HepG2 (cell line): ENCODE results near the gene RASSF4. TPM values are rescaled to one million over a fixed set of nuclear protein-coding genes. Genes with fewer than 3 reads are reported as not detected.

ENCODE experiments used
- CENPT ChIP-seq: sonication (generic); formaldehyde crosslinking; IDR thresholded peaks from 2 replicates; pipeline ENCODE4 v1.8.0; 2022; ENCODE audit warnings: low read depth, mild to moderate bottlenecking, moderate library complexity, missing genetic modification reagents
- GABPA ChIP-seq, 2 experiments: IDR thresholded peaks; 2 replicates each; pipeline ENCODE4 v1.6.1; 2011 to 2016; ENCODE audit warnings: low read depth in 2 of 2, low read length in 1 of 2, missing biosample characterization in 1 of 2, missing genetic modification characterization in 1 of 2
- GFI1 ChIP-seq: sonication (generic); formaldehyde crosslinking; IDR thresholded peaks from 2 replicates; pipeline ENCODE4 v1.5.0; 2020; ENCODE audit warnings: missing genetic modification reagents, mild to moderate bottlenecking, borderline replicate concordance
- MXD4 ChIP-seq: IDR thresholded peaks from 2 replicates; pipeline ENCODE4 v1.6.1; 2016; ENCODE audit warnings: mild to moderate bottlenecking, missing biosample characterization, missing genetic modification reagents
- NFE2L1 ChIP-seq: sonication (generic); formaldehyde crosslinking; IDR thresholded peaks from 2 replicates; pipeline ENCODE4 v1.4.0; 2020; ENCODE audit warnings: missing genetic modification reagents, mild to moderate bottlenecking, borderline replicate concordance
- NFYC ChIP-seq: IDR thresholded peaks from 2 replicates; pipeline ENCODE4 v1.6.1; 2016; ENCODE audit warnings: missing genetic modification reagents, missing compliant biosample characterization
- RFX1 ChIP-seq: fragments of 450-650 bp; IDR thresholded peaks from 2 replicates; pipeline ENCODE4 v1.6.1; 2017
- RFX3 ChIP-seq: IDR thresholded peaks from 2 replicates; pipeline ENCODE4 v1.6.1; 2016; ENCODE audit warnings: missing biosample characterization, missing genetic modification reagents
- SKI ChIP-seq: fragments of 450-650 bp; IDR thresholded peaks from one replicate; pipeline ENCODE4 v1.6.1; 2018; ENCODE audit warnings: mild to moderate bottlenecking; ENCODE audit not compliant: partially characterized antibody
- TMF1 ChIP-seq: sonication (generic); formaldehyde crosslinking; IDR thresholded peaks from 2 replicates; pipeline ENCODE4 v1.8.1; 2022; ENCODE audit warnings: low read depth, missing genetic modification reagents
- TSC22D2 ChIP-seq: sonication (generic); formaldehyde crosslinking; IDR thresholded peaks from 2 replicates; pipeline ENCODE4 v1.5.1; 2020; ENCODE audit warnings: missing genetic modification reagents, mild to moderate bottlenecking, borderline replicate concordance
- U2AF2 ChIP-seq: fragments of 200-400 bp; formaldehyde crosslinking; IDR thresholded peaks from 2 replicates; pipeline ENCODE4 v1.6.1; 2017; ENCODE audit warnings: low read depth, mild to moderate bottlenecking, low read length
- ZBTB25 ChIP-seq: IDR thresholded peaks from 2 replicates; pipeline ENCODE4 v1.6.1; 2018; ENCODE audit warnings: missing genetic modification reagents
- ZBTB46 ChIP-seq: sonication (generic); formaldehyde crosslinking; IDR thresholded peaks from 2 replicates; pipeline ENCODE4 v1.4.0; 2020; ENCODE audit warnings: mild to moderate bottlenecking, missing genetic modification reagents, borderline replicate concordance
- ZNF235 ChIP-seq: sonication (generic); formaldehyde crosslinking; IDR thresholded peaks from 2 replicates; pipeline ENCODE4 v1.8.1; 2023; ENCODE audit warnings: mild to moderate bottlenecking, missing genetic modification reagents, borderline replicate concordance
- ZNF260 ChIP-seq: sonication (generic); formaldehyde crosslinking; IDR thresholded peaks from 2 replicates; pipeline ENCODE4 v1.4.0; 2020; ENCODE audit warnings: missing genetic modification reagents, low read depth, mild to moderate bottlenecking, borderline replicate concordance
- ZNF414 ChIP-seq: sonication (generic); formaldehyde crosslinking; IDR thresholded peaks from 2 replicates; pipeline ENCODE4 v1.5.0; 2020; ENCODE audit warnings: missing genetic modification reagents
- ZNF451 ChIP-seq: sonication (generic); formaldehyde crosslinking; IDR thresholded peaks from 2 replicates; pipeline ENCODE4 v1.5.0; 2020; ENCODE audit warnings: mild to moderate bottlenecking, missing genetic modification reagents
- ZNF496 ChIP-seq: sonication (generic); formaldehyde crosslinking; IDR thresholded peaks from 2 replicates; pipeline ENCODE4 v1.8.1; 2023; ENCODE audit warnings: mild to moderate bottlenecking, moderate library complexity, missing genetic modification reagents; ENCODE audit not compliant: insufficient replicate concordance
- ZNF577 ChIP-seq: sonication (generic); formaldehyde crosslinking; IDR thresholded peaks from 2 replicates; pipeline ENCODE4 v1.4.0; 2020; ENCODE audit warnings: mild to moderate bottlenecking, low read depth, missing genetic modification reagents, borderline replicate concordance
- ZNF614 ChIP-seq: IDR thresholded peaks from 2 replicates; pipeline ENCODE4 v1.6.1; 2018; ENCODE audit warnings: missing biosample characterization, missing genetic modification reagents, inconsistent platforms, borderline replicate concordance
- ZNF777 ChIP-seq: sonication (generic); formaldehyde crosslinking; IDR thresholded peaks from 2 replicates; pipeline ENCODE4 v1.4.0; 2020; ENCODE audit warnings: missing genetic modification reagents
- polyA plus RNA-seq, 8 experiments: library from polyadenylated mRNA; depleted of rRNA in 3 of 8; stranded (reverse) in 7 of 8; unstranded in 1 of 8; fragments of >200 nt; fragmentation: Illumina TruSeq in 4 of 8; extraction: Trizol in 4 of 8; gene quantifications; 2 replicates each; pipeline versions ENCODE4 v1.2.1 to v1.2.3, GENCODE V29; 2011 to 2016; ENCODE audit warnings: low read depth in 4 of 8, missing spikeins in 1 of 8, mixed read lengths in 1 of 8; ENCODE audit not compliant: insufficient read depth in 1 of 8
- total RNA-seq, 5 experiments: library from RNA; depleted of rRNA; stranded (reverse); fragments of >200 nt; fragmentation: Illumina TruSeq; extraction: Trizol; gene quantifications; 2 replicates each; pipeline ENCODE4 v1.2.3, GENCODE V29; 2016; ENCODE audit warnings: low read depth in 1 of 5
- TF ChIP-seq, protein P1 (sequence below): sonication (generic); formaldehyde crosslinking; IDR thresholded peaks from 2 replicates; pipeline ENCODE4 v1.4.0; 2020; ENCODE audit warnings: mild to moderate bottlenecking, missing genetic modification reagents
- TF ChIP-seq, protein P2 (sequence below): IDR thresholded peaks from 2 replicates; pipeline ENCODE4 v1.6.1; 2012; ENCODE audit warnings: low read depth, low read length, improper control_type of control experiment

RASSF4 gene
- total and polyA plus RNA-seq, 2 of the 13 experiments (the other 11 are each of a cell fraction or from before 2014, with no cell fraction given): 34.0 to 51.7 TPM

DNA sequence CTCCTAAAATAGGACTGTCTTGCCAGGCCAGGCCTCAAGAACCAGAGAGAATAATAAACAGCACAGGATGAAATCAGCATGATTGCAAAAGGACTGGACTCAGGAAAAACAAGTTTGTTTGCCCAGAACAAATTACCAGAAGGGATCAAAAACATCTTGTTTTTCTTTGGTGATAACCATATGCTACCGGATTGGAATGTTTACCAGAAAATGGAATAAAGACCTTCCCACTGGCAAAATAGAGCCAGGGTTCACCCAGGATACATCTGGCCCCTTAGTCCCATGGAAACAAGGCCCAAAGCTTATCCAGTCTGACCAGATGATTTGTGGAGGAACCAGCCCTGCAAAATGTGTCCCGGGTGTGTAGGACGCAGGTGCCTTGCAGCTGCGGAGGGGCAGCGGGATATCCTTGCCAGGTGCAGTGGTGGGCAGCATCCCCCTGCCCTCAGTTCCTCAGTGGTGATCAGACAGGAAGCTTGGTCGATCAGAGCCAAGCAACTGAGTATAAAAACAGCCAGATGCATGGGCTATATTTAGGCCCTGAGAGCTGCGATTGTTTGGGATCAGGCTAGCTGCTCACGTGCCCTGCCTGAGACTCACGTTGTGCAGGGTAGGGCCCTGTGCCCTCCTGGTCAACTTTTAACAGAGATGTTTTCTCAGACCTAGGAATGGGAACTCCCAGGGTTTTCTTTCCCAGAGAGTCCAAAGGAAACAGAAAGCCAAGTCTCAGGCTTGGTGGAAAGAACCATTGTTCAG is 36.5 kb downstream of the RASSF4 start (continued):
- TF ChIP-seq ZNF777 (no peak), CENPT (CRISPR knock-in tag) (no peak), ZNF577 (no peak), GFI1 (CRISPR knock-in tag) (peak; percentile 72; the same call in 1 of the 2 replicates), RFX3 (peak; percentile 46; the same call in 1 of the 2 replicates), ZNF614 (CRISPR knock-in tag) (peak; percentile 29; the same call in 1 of the 2 replicates), ZNF496 (no peak), MXD4 (CRISPR knock-in tag) (peak; percentile 56; the same call in 1 of the 2 replicates), ZNF414 (CRISPR knock-in tag) (0 out of 2 replicates have a peak, but pooled peaks have one; percentile 47), ZNF235 (CRISPR knock-in tag) (no peak), U2AF2 (no peak), RFX1 (peak; percentile 22; the same call in 1 of the 2 replicates), ZBTB25 (CRISPR knock-in tag) (peak; percentile 90), NFYC (CRISPR knock-in tag) (no peak), TSC22D2 (CRISPR knock-in tag) (no peak), ZNF260 (no peak), ZBTB46 (no peak), GABPA (IDR thresholded peaks at IDR 0.05; ENCODE audit: low read depth, low read length) (no peak), GABPA (CRISPR knock-in tag; IDR thresholded peaks at IDR 0.05; ENCODE audit: low read depth) (no peak; the same call in 1 of the 2 replicates), TMF1 (CRISPR knock-in tag) (no peak), NFE2L1 (CRISPR knock-in tag) (no peak), SKI (peak; percentile 68), ZNF451 (CRISPR knock-in tag) (no peak; the same call in 1 of the 2 replicates)
- TF ChIP-seq, protein P1, sequence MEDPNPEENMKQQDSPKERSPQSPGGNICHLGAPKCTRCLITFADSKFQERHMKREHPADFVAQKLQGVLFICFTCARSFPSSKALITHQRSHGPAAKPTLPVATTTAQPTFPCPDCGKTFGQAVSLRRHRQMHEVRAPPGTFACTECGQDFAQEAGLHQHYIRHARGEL (CRISPR knock-in tag): no peak
- TF ChIP-seq, protein P2, sequence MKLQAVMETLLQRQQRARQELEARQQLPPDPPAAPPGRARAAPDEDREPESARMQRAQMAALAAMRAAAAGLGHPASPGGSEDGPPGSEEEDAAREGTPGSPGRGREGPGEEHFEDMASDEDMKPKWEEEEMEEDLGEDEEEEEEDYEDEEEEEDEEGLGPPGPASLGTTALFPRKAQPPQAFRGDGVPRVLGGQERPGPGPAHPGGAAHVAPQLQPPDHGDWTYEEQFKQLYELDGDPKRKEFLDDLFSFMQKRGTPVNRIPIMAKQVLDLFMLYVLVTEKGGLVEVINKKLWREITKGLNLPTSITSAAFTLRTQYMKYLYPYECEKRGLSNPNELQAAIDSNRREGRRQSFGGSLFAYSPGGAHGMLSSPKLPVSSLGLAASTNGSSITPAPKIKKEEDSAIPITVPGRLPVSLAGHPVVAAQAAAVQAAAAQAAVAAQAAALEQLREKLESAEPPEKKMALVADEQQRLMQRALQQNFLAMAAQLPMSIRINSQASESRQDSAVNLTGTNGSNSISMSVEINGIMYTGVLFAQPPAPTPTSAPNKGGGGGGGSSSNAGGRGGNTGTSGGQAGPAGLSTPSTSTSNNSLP: peak; percentile 83
